OCI-LY1 (cell line): Measurements from ENCODE around the gene XKR7.

Experiments
- H2AFZ ChIP-seq: fragments of 200-600 bp; sonication (generic), shearing (Covaris generic); 2 replicates; pipeline ENCODE4 v1.6.0; 2014; ENCODE audit warnings: antibody characterized with exemption, mild to moderate bottlenecking, low read length
- H3F3A ChIP-seq: fragments of 200-600 bp; sonication (generic), shearing (Covaris generic); 2 replicates; pipeline ENCODE4 v1.6.0; 2014; ENCODE audit warnings: mild to moderate bottlenecking, antibody characterized with exemption, low read length, moderate library complexity; ENCODE audit not compliant: insufficient read depth
- H3K27ac ChIP-seq: fragments of 200-600 bp; sonication (generic); 2 replicates; pipeline ENCODE4 v1.5.1; 2014; ENCODE audit warnings: low read length, mixed run types, mild to moderate bottlenecking, low read depth; ENCODE audit not compliant: poor library complexity, severe bottlenecking
- H3K27me3 ChIP-seq: fragments of 200-600 bp; sonication (generic); 2 replicates; pipeline ENCODE4 v1.6.0; 2014; ENCODE audit warnings: antibody characterized with exemption, mild to moderate bottlenecking, low read length, moderate library complexity; ENCODE audit not compliant: insufficient read depth
- H3K36me3 ChIP-seq: fragments of 200-600 bp; sonication (generic); 2 replicates; pipeline ENCODE4 v1.6.1; 2014; ENCODE audit warnings: mild to moderate bottlenecking, antibody characterized with exemption, low read length, moderate library complexity, mixed read lengths; ENCODE audit not compliant: insufficient read depth
- H3K4me1 ChIP-seq: fragments of 200-600 bp; sonication (generic); 2 replicates; pipeline ENCODE4 v1.5.1; 2014; ENCODE audit warnings: mild to moderate bottlenecking, low read length, moderate library complexity; ENCODE audit not compliant: insufficient read depth, severe bottlenecking
- H3K4me2 ChIP-seq: fragments of 200-600 bp; sonication (generic), shearing (Covaris generic); 2 replicates; pipeline ENCODE4 v1.6.1; 2014; ENCODE audit warnings: low read length
- H3K4me3 ChIP-seq: fragments of 200-600 bp; sonication (generic); 2 replicates; pipeline ENCODE4 v1.5.1; 2014; ENCODE audit warnings: low read length, low read depth, mild to moderate bottlenecking, mixed read lengths; ENCODE audit not compliant: poor library complexity, severe bottlenecking
- H3K79me2 ChIP-seq: fragments of 200-600 bp; shearing (Covaris generic); 2 replicates; pipeline ENCODE4 v1.6.1; 2016; ENCODE audit warnings: mixed run types, low read length, mixed read lengths; ENCODE audit not compliant: insufficient read depth
- H3K9ac ChIP-seq: fragments of 200-600 bp; sonication (generic), shearing (Covaris generic); 2 replicates; pipeline ENCODE4 v1.6.1; 2014; ENCODE audit warnings: mild to moderate bottlenecking, low read length, mixed read lengths
- H3K9me2 ChIP-seq: fragments of 200-600 bp; sonication (generic), shearing (Covaris generic); 2 replicates; pipeline ENCODE4 v1.6.1; 2014; ENCODE audit warnings: low read depth, mild to moderate bottlenecking, low read length, mixed read lengths
- H3K9me3 ChIP-seq: fragments of 200-600 bp; shearing (Covaris generic); 2 replicates; pipeline ENCODE4 v1.6.1; 2014; ENCODE audit warnings: low read length, mixed read lengths
- H4K20me1 ChIP-seq: fragments of 200-600 bp; sonication (generic), shearing (Covaris generic); 2 replicates; pipeline ENCODE4 v1.6.0; 2016; ENCODE audit warnings: mild to moderate bottlenecking, low read length; ENCODE audit not compliant: insufficient read depth
- EZH2 ChIP-seq: fragments of 200-600 bp; sonication (generic), shearing (Covaris generic); IDR thresholded peaks from 2 replicates; pipeline ENCODE4 v1.8.0; 2017; ENCODE audit warnings: borderline replicate concordance, mixed run types, mild to moderate bottlenecking, antibody characterized with exemption, low read length, moderate library complexity, mixed read lengths
- TF ChIP-seq, protein P1 (sequence below): fragments of 200-600 bp; sonication (generic), shearing (Covaris generic); IDR thresholded peaks from 2 replicates; pipeline ENCODE4 v1.5.1; 2017; ENCODE audit warnings: mild to moderate bottlenecking, antibody characterized with exemption, low read length, moderate library complexity, mixed read lengths

The XKR7 gene

DNA sequence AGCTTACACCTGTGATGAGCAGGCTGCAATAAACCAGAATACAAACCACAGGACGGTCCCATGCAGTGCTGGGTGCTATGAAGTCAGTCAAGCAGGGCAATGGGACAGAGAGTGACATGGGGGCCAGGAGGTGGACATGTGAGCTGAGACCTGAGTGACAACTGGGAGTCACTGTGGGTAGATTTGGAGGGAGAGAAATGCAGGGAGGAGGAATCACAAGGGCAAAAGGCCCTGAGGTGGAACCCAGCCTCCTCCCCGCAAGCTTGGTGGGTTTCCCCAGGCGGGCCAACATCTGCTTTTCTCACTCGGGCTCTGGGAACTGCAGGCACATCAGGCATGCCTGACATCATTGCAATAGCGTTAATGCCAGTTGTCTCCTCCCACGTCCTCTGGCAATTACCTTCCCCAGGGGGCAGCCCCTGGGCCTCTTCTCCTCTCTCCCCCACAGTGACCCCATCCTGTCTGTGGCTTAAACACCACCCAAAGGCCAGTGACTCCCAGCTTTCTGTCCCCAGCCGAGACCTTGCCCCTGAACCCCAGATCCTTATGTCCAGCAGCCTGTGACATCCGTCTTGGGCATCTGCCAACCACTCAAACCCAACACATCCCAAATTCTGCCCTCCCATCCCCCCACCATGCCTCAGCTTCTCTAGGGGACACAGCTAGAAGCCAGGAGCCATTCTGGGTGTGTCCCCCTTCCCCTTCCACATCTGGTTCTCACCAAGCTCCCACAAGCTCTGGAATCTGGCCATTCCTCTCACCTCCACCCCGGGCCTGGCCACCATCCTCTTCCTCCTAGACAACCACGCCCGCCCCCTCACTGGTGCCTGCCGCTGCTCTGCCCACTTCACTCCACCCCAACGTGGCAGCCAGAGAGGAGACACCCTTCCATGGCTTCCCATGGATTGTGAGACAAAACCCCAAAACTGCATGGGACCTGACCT, 44.3 kb upstream of the XKR7 start:
- no peaks in the 10 kb centered on the region for H4K20me1 ChIP-seq
- no peaks in the 10 kb centered on the region for H3K4me1 ChIP-seq
- no peak overlapping the region for H3K4me3 ChIP-seq
- no peaks in the 10 kb centered on the region for H3F3A ChIP-seq
- H3K9me2 ChIP-seq: no peaks in the 10 kb centered on the region
- H3K36me3 ChIP-seq: no peaks in the 10 kb centered on the region
- no peaks in the 10 kb centered on the region for H3K79me2 ChIP-seq
- TF ChIP-seq, protein P1, sequence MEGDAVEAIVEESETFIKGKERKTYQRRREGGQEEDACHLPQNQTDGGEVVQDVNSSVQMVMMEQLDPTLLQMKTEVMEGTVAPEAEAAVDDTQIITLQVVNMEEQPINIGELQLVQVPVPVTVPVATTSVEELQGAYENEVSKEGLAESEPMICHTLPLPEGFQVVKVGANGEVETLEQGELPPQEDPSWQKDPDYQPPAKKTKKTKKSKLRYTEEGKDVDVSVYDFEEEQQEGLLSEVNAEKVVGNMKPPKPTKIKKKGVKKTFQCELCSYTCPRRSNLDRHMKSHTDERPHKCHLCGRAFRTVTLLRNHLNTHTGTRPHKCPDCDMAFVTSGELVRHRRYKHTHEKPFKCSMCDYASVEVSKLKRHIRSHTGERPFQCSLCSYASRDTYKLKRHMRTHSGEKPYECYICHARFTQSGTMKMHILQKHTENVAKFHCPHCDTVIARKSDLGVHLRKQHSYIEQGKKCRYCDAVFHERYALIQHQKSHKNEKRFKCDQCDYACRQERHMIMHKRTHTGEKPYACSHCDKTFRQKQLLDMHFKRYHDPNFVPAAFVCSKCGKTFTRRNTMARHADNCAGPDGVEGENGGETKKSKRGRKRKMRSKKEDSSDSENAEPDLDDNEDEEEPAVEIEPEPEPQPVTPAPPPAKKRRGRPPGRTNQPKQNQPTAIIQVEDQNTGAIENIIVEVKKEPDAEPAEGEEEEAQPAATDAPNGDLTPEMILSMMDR: no peak
- TF ChIP-seq EZH2: no peak
- H3K27me3 ChIP-seq: no peaks in the 10 kb centered on the region
- H3K9ac ChIP-seq: no peak overlapping the region
- no peak overlapping the region for H2AFZ ChIP-seq
- H3K27ac ChIP-seq: no peak overlapping the region
- H3K4me2 ChIP-seq: no peak overlapping the region
- H3K9me3 ChIP-seq: no peaks in the 10 kb centered on the region

DNA sequence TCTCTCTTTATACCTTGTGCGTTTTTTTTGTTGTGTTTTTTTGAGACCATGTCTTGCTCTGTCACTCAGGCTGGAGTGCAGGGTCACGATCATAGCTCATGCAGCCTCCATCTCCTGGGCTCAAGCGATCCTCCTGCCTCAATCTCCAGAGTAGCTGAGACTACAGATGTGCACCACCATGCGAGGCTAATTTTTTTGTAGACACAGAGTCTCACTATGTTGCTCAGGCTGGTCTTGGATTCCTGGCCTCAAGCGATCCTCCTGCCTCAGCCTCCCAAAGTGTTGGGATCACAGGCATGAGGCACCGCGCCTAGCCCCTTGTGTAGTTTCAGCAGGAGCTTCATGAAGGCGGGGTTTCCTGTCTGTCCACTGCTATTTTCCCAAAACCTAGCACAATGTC, 43.4 kb upstream of the XKR7 start:
- Histone ChIP-seq H3K4me2 (no peak overlapping the region), H3K79me2 (no peaks in the 10 kb centered on the region), H2AFZ (no peak overlapping the region), H3F3A (no peaks in the 10 kb centered on the region), H3K9me3 (no peaks in the 10 kb centered on the region), H4K20me1 (no peaks in the 10 kb centered on the region), H3K27ac (no peak overlapping the region), H3K4me1 (no peaks in the 10 kb centered on the region), H3K36me3 (no peaks in the 10 kb centered on the region), H3K9me2 (no peaks in the 10 kb centered on the region), H3K27me3 (no peaks in the 10 kb centered on the region), H3K4me3 (no peak overlapping the region), H3K9ac (no peak overlapping the region)
- TF ChIP-seq EZH2: no peak
- TF ChIP-seq, protein P1: no peak

DNA sequence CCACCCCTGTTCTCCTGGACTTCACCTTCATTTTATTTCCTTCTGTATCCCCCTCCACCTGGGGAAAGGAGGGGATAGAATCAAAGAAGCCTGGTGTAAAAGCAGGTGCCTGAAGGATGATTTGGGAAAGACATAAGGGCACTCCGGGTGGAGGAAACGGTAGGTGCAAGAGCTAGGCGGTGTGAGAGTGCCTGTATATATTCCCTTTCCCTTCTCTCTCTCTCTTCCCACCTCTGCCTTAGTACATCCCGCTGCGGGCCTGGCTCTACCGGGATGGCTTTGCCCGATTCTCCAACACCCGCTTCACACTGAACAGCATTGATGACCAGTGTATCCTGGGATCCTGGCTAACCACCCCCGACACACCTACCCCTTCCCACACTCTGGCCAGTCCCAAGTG, 42.3 kb upstream of the XKR7 start:
- H4K20me1 ChIP-seq: no peaks in the 10 kb centered on the region
- H3K9me2 ChIP-seq: no peaks in the 10 kb centered on the region
- no peaks in the 10 kb centered on the region for H3K4me1 ChIP-seq
- no peak overlapping the region for H2AFZ ChIP-seq
- no peaks in the 10 kb centered on the region for H3K27me3 ChIP-seq
- no peaks in the 10 kb centered on the region for H3F3A ChIP-seq
- TF ChIP-seq, protein P1: no peak
- TF ChIP-seq EZH2: no peak
- H3K79me2 ChIP-seq: no peaks in the 10 kb centered on the region
- no peak overlapping the region for H3K4me2 ChIP-seq
- H3K36me3 ChIP-seq: no peaks in the 10 kb centered on the region
- no peak overlapping the region for H3K4me3 ChIP-seq
- no peaks in the 10 kb centered on the region for H3K9me3 ChIP-seq
- no peak overlapping the region for H3K27ac ChIP-seq
- no peak overlapping the region for H3K9ac ChIP-seq
